ENCODE data around the gene SPEM3. TPM values are rescaled to one million over a fixed set of nuclear protein-coding genes. Genes with fewer than 3 reads are reported as not detected.

SPEM3 gene
- polyA plus RNA-seq, 2 of the 4 experiments (the other 2 are of a cell fraction) = not detected

GRCh38 chr17:7408252-7408727, 20.4 kb upstream of the SPEM3 start:
- no peak for ATAC-seq
- no peak for TF ChIP-seq ATOH8 (CRISPR knock-in tag; IDR thresholded peaks at IDR 0.05; ENCODE audit: low read depth)
- no peak for TF ChIP-seq FOSB (CRISPR knock-in tag; IDR thresholded peaks at IDR 0.05)
- no peak for TF ChIP-seq HOXB5 (CRISPR knock-in tag; IDR thresholded peaks at IDR 0.05)
- no peak for TF ChIP-seq ZSCAN20 (CRISPR knock-in tag; IDR thresholded peaks at IDR 0.05)
- no peak for TF ChIP-seq CEBPB (IDR thresholded peaks at IDR 0.05)

GRCh38 chr17:7408863-7409262, 19.8 kb upstream of the SPEM3 start:
- Histone ChIP-seq H3K4me2 (no peak overlapping the region), H3K27ac (no peak overlapping the region), H3K4me3 (no peak overlapping the region), H3K9me3 (no peaks in the 10 kb centered on the region), H3K4me1 (peaks cover 14% of the 10 kb centered on the region)
- 89% methylated on average over 6 of the region's 6 CpGs for WGBS (ENCODE audit: missing lambda C conversion rate)
- DNase-seq (ENCODE audit: low read depth in 1 of 2, low spot score in 1 of 2) (no peak), FAIRE-seq (no peak), ATAC-seq (no peak)
- ChIA-PET CTCF (interaction anchor here (0.5 to 3.4 kb wide), 8 partner anchors 12 to 151 kb away, joined by 3 to 20 read pairs (median 4); partner anchors contain the start of gene SPEM1), POLR2A (no interaction called here)
- TF ChIP-seq POLR2AphosphoS2 (conservative IDR thresholded peaks at IDR 0.05; ENCODE audit: low read length) (no peak), SMC3 (IDR thresholded peaks at IDR 0.05) (no peak)

More at GRCh38 chr17:7408252-7408727, 20.4 kb upstream of the SPEM3 start:
- H3K4me2 ChIP-seq = no peak overlapping the region
- 92% methylated on average over 33 of the region's 58 CpGs for WGBS (ENCODE audit: missing lambda C conversion rate)
- H3K9me3 ChIP-seq = no peaks in the 10 kb centered on the region
- CTCF ChIA-PET = interaction anchor here (0.7 to 3.4 kb wide), 9 partner anchors 12 to 152 kb away, joined by 3 to 20 read pairs (median 4); partner anchors contain the start of gene SPEM1
- no peak overlapping the region for H3K4me3 ChIP-seq
- H3K27ac ChIP-seq = no peak overlapping the region
- POLR2A ChIA-PET = no interaction called here
- DNase-seq (ENCODE audit: low read depth in 1 of 2, low spot score in 1 of 2) = no peak
- peaks cover 11% of the 10 kb centered on the region for H3K4me1 ChIP-seq
- no peak for FAIRE-seq

- POLR2A ChIA-PET = interaction anchor here (0.6 kb wide), 1 partner anchor 38 kb away, joined by 3 read pairs; no protein-coding TSS in a partner anchor
- Histone ChIP-seq H3K4me3 (no peak overlapping the region), H3K27ac (no peak overlapping the region), H3K9me3 (no peaks in the 10 kb centered on the region), H3K4me2 (no peak overlapping the region), H3K4me1 (peaks cover 14% of the 10 kb centered on the region)
- TF ChIP-seq PHF8 (IDR thresholded peaks at IDR 0.05; ENCODE audit: borderline replicate concordance, low read depth) (no peak), MAX (IDR thresholded peaks at IDR 0.05) (no peak), ESRRA (IDR thresholded peaks at IDR 0.05; ENCODE audit: borderline replicate concordance, low read length) (no peak), CBX2 (IDR thresholded peaks at IDR 0.05; ENCODE audit: borderline replicate concordance, low read depth) (no peak), HDAC2 (IDR thresholded peaks at IDR 0.05) (no peak), JUN (IDR thresholded peaks at IDR 0.05) (no peak), NPAS2 (CRISPR knock-in tag; IDR thresholded peaks at IDR 0.05; ENCODE audit: borderline replicate concordance) (no peak)
- DNase-seq (ENCODE audit: low read depth in 1 of 2, low spot score in 1 of 2) (no peak), FAIRE-seq (no peak), ATAC-seq (no peak)
- CTCF ChIA-PET = interaction anchor here (0.6 to 3.4 kb wide), 7 partner anchors 11 to 151 kb away, joined by 3 to 20 read pairs (median 6); partner anchors contain the start of gene SPEM1
- 86% methylated on average over 6 of the region's 6 CpGs for WGBS (ENCODE audit: missing lambda C conversion rate)
Measured at GRCh38 chr17:7409716-7410115, 18.9 kb upstream of the SPEM3 start.

- no peak for ATAC-seq
- no peak for DNase-seq (ENCODE audit: low read depth in 1 of 2, low spot score in 1 of 2)
- no peak for TF ChIP-seq EHMT2 (IDR thresholded peaks at IDR 0.05; ENCODE audit: low read depth)
- no peak overlapping the region for H3K27ac ChIP-seq
- 90% methylated on average over 25 of the region's 25 CpGs for WGBS (ENCODE audit: missing lambda C conversion rate)
- H3K4me1 ChIP-seq = peaks cover 7% of the 10 kb centered on the region; the same call in 1 of the 3 replicates
- no peak for FAIRE-seq
- H3K9me3 ChIP-seq = no peaks in the 10 kb centered on the region
- H3K4me2 ChIP-seq = no peak overlapping the region
- CTCF ChIA-PET = interaction anchor here (0.6 to 3.4 kb wide), 9 partner anchors 8 to 150 kb away, joined by 3 to 20 read pairs (median 4); partner anchors contain the start of gene SPEM1
- POLR2A ChIA-PET = no interaction called here
- no peak overlapping the region for H3K4me3 ChIP-seq
Measured at GRCh38 chr17:7410634-7411426, 17.8 kb upstream of the SPEM3 start.

Measured in A549 (cell line).